ENCODE measurements around the gene TVP23A. TPM values are rescaled to one million over a fixed set of nuclear protein-coding genes. Genes with fewer than 3 reads are reported as not detected.
A peak's percentile ranks its signal among the peaks of the same experiment; 100 is the strongest.

Gene TVP23A
- not detected in 2 replicates for total RNA-seq

DNA sequence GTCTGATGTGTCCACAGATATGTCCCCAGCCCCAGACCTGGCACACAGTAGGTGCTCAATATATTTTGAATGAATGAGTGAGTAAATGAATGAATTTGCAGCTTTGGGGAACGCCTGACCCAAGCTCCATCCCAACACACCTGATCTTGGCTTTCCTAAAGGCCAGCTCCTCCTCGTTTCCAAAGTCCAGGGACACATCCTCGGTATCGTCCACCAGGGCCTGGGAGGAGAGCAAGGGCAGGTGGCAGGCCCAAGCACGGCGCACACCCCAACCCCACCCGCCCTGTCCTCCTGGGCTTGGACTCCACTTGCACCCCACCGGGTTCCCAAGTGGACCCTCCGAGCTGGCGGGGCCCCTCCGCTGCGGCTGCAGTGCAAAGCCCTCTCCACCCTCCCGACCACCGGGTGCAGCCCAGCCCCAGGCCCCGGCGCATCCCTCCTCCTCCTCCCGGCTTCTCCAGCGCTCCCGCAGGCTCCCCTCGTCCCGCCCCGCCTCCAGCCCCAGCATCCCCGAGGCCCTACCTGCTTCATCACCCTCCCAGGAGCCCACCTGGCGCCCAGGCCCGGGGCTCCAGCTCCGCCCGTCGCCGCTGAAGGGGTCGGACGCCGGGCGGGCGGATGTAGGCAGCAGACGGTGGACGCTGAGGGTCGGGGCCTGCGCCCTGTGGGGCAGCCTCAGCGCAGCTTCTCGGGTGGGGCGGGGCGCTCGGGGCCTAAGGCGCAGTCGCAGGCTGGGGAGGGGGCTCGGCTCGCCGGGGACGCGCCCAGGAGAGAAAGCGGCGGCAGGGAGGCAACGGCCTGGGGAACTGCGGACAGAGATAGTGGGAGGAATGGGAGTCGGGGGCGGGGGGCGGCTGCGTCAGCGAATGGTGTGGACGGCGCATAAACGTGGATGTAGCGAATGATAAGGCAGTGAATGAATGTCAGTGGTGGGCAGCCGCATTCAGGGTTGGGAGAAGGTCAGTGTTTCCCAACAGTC, at the start of gene TVP23A:
TSS of gene TVP23A (minus strand) at position 832 of the 979 bp plus-strand sequence. CDS start at position 531, 301 bp downstream.
- DNase-seq (ENCODE audit: low read depth in 2 of 2) = no peak

DNA sequence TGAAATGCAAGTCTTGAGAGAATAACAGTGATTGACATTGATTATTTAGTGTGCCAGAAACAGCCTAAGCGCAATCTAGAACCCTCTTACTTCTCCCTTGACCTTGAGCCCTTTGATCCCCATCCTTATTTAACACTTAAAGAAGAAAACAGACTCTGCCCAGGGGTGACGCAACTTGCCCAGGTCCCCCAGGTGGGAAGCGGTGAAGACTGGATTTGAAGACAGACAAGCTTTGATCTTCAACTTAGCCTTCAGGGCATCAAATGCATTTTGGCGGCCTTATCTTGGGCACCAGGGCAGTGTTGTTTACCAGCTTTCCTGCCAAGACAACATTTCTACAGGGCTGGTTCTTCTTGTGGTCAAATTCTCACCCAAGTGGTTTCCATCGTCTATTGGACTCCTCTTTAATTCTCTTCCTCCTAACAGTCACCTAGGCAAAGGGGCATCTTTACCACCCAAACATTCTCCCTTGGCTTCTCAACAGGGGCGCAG, 49.6 kb upstream of the TVP23A start:
- no peak for DNase-seq (ENCODE audit: low read depth in 2 of 2)

DNA sequence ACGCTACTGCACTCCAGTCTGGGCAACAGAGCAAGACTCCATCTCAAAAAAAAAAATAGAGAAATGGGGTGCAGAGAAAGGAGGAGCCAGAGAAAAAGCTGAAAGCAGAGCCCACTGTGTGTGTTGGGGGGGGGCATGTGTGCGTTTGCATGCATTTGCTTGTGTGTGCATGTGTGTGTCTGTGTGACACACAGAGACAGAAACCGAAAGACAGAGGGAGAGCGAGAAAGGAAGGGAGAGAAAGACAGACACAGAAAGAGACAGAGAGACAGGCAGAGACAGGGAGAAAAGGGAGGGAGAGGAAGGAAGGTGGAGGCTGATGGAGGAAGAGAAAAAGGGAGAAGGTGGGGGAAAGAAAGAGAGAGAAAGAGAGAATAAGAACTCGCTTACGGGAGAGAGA, 48.6 kb upstream of the TVP23A start:
- DNase-seq (ENCODE audit: low read depth in 2 of 2) = no peak

DNA sequence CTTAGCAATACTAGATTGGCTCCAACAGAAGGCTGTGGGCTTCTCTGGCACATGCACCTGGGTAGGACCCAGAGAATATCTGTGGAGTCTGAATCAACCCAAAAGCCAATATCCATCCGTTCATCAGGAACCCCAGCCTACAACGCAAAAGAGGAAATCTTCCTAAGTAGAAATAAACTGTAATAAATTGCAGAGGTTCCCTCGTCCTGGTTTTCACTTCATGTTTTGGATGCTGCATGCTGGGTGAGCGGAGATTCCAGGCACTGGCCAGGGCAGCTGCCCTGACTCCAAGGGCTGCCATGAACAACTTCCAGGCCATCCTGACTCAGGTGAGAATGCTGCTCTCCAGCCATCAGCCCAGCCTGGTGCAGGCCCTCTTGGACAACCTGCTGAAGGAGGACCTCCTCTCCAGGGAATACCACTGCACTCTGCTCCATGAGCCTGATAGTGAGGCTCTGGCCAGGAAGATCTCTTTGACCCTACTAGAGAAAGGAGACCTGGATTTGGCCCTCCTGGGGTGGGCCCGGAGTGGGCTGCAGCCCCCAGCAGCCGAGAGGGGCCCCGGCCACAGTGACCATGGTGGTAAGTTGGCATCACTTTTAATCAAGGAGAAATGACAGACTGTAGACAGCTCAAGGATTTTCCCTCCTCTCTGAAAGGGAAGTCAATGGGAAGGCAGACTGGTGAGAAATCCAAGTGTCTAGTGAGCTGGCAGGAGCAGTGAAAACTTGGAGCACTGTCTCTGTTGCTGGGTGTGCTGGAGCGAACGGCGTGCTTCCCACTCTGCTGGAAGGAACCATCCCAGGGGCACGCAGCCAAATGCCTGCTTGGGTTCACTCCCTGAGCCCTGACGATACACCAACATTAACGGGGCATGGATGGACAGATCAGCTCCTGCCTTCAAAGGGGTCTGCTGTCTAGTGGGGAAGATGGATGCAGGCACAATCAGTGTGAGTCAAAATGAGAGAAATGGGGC, 47.7 kb upstream of the TVP23A start:
- DNase-seq (ENCODE audit: low read depth in 2 of 2) = no peak

DNA sequence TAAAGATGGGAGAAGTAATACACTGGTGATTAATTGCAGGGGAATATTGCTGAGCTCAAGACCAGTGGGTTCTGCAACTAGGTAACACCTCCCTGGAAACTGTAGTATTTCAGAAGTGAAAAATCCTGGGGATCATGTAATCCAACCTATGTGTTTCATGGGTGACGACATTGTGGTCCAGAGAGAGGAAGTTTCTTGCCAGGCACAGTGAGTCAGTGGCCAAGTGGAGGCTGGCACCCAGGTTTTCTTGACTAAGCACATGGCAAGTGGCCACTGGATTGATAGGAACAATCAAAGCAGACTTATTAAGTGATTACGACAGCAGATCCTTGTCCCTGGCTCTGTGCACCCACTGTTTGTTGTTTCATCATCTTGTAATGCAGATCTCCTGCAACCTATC, 43.8 kb upstream of the TVP23A start:
- DNase-seq (ENCODE audit: low read depth in 2 of 2) = peak in 1 of 2 donors; percentile 6

DNA sequence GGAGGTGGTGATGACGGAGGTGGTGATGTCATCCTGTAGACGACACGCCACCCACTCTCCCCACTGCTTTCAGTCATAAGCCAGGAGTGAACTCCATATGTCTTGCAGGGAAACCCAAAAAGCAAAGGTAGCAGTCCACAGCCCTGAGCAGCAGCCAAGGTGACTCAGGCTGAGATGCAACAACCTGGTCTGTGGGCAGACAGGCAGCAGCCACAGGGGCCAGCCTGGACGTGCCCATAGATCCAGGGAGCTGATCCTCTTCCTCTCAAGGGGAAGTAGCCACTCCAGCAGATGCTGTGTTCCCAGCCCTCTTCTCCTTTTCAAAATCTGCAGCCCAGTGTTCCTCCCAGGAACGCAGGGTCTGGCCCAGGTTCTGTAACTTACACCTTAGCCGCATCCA, 41.1 kb upstream of the TVP23A start:
- no peak for DNase-seq (ENCODE audit: low read depth in 2 of 2)

DNA sequence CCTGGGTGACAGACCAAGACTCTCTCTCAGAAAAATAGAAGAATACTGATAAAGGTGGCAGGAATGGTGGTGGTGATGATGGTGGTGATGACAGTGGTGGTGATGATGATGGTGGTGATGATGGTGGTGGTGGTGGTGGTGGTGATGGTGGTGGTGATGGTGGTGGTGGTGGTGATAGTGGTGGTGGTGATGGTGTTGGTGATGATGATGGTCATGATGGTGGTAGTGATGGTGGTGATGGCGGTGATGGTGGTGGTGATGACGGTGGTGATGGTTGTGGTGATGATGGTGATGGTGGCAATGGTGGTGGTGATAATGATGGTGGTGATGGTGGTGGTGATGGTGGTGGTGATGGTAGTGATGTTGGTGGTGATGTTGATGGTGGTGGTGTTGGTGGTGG, 40.4 kb upstream of the TVP23A start:
- no peak for DNase-seq (ENCODE audit: low read depth in 2 of 2)

DNA sequence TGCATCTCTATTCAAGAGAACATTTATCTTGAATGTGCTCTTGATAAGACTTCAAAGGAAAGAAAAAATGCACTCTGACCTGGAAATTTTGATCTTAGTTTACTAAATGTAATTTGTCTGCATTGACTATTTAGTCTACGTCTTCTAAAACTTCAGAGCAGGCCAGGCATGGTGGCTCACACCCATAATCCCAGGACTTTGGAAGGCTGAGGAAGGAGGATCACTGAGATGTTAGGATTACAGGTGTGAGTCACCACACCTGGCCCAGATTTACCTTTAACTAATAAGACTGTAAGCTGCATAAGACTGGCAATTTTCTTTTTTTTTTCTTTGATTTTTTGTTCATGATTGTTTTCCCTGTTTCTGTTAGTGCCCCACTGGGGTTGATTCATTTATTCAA, 39.6 kb upstream of the TVP23A start:
- DNase-seq (ENCODE audit: low read depth in 2 of 2) = no peak

DNA sequence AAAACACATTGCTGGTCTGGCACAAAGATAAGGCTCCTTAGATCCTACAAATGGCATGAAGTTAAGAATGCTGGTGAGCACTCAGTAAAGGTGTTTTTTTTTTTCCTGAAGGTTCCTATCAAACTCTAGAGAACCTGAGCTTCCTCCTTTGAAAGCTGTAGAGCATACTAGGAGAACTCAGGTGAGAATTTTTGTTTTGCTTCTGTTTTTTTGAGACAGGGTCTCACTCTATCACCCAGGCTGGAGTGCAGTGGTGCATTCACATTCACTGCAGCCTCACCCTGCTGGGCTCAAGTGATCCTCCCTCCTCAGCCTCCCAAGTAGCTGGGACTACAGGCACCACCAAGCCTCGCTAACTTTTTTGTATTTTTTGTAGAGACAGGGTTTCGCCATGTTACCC, 37.4 kb upstream of the TVP23A start:
- no peak for DNase-seq (ENCODE audit: low read depth in 2 of 2)

DNA sequence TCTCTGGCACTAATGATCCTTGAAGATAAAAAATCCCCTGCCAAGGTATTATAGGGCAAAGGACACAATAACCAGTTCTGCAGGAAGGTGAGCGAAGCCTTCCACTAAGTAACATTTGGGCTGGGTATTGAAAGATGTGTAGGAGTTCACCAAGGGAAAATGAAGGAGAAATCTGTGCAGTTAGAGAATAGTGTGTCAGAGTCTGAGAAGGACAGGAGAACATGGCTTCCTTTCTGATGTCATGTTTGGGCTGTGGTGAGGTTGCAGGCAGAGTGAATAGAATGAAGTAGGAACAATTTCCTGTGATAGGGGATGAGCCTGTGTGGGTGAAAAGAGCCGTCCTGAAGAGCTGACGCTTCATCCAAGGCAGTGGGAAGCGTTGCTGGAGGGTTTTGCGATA, 34.4 kb upstream of the TVP23A start:
- peak in 1 of 2 donors; percentile 12 for DNase-seq (ENCODE audit: low read depth in 2 of 2)

DNA sequence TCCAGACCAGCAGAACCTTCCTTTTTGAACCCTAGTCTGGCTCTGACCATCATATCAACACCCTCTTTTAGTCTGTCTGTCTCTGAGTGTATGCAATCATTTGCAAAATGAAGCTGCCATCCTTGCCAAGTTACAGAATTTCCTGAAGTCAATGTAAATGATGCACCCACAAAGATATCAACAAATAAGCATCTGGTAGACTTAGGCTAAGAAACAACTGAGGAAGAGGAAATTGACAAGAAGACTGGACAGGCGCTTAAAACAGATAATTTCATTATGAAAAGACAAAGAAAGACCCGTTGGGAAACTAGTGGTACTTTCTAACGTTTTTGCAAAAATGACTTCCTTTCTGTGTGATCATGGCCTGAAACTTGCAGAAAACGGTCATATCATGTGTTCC, 33.7 kb upstream of the TVP23A start:
- no peak for DNase-seq (ENCODE audit: low read depth in 2 of 2)

DNA sequence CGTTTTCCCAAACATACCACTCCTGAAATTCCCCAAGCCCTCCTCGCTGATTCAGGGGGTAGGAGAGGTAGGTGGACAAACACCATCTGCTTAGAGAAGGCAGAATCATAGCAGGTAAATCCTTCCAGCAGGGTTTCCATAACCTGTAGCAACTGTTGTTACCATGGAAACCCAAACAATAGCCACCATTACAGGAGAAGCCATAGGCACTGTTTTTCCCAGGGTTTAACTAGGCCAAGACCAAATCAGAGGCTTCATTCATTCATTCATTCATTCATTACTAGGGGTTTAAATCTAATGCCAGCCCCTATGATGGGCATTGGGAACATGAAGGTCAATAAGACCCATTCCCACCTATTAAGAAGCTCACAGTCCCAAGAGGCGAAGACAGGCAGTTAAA, 32.9 kb upstream of the TVP23A start:
- DNase-seq (ENCODE audit: low read depth in 2 of 2) = peak in 1 of 2 donors; percentile 28

DNA sequence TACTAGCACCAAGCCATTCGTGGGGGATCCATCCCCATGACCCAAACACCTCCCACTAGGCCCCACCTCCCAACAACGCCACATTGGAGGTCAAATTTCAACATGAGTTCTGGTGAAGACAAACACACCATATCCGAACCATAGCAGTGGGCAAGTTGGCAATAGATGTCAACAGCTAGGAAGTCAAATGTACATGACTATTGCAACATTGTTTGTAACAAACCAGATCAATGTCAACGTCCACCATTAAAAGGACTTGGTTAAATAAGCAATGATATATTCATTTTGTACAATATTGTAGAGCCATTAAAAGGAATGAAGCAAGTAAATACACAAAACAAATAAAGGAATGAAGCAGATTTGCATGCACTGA, 31.9 kb upstream of the TVP23A start:
- DNase-seq (ENCODE audit: low read depth in 2 of 2) = no peak

DNA sequence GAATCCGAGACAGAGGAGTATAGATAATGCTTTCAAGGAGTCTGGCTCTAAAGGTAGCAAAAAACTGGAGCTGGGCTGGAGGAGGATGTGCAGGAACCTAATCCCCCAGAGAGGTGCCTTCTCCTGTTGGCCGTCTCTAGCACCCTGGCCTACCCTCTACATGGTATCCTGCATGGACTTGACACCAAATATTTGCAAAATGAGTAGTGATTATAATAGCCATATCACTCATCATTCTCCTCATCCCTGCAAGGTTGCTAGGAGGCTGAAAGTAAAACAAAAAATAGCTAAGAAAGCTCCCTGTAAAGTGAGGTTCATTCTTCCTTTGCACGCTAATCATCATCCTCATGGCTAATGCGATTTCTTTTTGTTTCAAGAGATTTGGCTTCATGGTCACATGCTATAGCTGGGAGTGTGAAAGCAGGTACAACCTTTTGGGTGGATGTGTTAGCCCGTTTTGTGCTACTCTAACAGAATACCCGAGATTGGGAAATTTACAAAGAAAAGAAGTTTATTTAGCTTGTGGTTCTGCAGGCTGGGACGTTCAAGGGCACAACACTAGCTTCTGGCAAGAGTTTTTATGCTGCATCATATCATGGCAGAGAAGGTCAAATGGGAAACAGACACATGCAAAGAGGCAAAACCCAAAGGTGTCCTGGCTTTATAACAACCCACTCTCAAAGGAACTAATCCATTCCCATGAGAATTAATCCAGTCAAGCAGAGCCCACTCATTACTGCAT, 31.3 kb upstream of the TVP23A start:
- DNase-seq (ENCODE audit: low read depth in 2 of 2) = no peak

DNA sequence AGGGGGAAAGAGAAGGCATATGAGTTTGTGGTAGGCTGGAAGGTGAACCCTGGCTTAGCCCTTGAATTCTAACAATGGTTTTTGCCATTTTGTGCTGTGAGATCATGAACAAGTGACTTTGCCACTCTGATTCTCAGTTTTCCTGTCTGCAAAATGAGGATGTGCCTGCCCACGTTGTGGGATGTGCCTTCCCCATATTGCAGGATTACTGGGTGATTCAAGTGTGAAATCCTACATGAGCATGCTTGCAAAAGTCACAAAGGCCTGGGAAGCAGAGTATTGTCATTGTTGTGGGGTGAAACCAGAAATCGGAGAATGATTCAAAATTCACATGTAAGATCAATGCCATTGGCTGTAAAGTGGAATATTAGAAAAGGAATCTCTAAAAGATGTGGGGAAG, 28.6 kb upstream of the TVP23A start:
- no peak for DNase-seq (ENCODE audit: low read depth in 2 of 2)

DNA sequence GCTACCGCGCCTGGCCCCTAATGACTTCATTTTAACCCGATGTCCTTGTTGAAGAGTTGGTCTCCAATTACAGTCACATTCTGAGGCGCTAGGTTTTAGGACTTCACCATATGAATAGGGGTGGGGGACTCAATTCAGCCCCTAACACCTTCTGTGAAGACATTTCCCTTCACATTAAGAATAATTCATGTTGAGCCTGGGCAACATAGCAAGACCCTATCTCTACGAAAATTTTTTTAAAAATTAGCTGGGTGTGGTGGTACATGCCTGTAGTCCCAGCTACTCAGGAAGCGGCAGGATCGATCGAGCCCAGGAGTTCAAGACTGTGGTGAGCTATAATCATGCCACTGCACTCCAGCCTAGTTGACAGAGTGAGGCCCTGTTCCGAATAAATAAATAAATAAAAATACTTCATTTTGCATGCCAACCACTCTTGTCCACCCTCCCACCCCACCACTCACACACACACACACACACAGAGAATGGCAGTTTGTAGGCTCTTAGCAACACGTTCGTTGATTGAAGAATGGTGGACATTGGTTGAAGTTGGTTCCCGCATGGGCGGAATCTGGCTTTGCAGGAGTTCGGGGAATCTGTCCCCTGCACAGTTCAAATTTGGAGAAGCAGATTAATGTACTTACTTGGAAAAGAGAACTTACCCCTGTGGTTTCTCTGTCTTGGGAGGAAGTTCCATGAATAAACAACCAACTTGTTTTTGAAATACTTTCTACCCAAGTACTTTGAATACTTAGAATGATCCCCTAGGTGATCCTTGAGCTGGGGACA, 27.8 kb upstream of the TVP23A start:
- DNase-seq (ENCODE audit: low read depth in 2 of 2) = no peak

DNA sequence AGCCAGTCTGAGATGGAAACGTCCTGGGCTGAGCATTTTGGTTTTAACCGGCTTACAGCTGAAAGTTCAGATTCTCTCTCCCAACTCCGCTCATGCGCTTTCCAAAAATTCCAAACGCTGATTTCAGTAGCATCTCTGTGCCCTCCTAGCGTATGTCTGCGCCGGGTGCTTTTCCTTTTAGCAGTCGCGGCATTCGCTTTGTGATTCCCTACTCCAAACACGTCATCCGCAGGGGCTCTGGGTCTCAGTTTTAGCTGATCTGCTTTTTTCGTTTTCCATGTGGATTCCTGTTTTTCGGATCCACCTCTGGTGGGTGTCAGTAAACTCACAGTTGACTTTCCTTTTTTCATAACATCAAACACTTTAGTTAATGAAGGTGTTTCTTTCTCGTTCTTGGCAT, 22.1 kb upstream of the TVP23A start:
- DNase-seq (ENCODE audit: low read depth in 2 of 2) = no peak

DNA sequence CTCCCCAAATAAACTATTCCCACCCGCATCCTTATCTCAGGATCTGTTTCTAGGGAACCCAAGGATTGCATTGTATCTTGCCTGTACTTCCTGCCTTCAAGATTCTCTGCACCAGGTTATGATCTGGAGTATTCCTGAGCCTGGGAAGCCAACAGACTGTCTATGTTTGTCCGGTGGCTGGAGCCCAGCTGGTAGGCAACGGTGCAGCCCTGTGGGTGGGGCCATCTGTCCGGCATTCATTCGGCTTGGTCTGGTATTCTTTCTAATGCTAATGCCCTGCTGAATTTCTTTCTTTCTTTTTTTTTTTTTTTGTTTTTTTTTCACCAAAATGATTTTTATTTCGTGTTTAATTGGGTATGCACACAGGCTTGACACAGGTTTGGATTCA, 20.7 kb upstream of the TVP23A start:
- DNase-seq (ENCODE audit: low read depth in 2 of 2) = no peak

DNA sequence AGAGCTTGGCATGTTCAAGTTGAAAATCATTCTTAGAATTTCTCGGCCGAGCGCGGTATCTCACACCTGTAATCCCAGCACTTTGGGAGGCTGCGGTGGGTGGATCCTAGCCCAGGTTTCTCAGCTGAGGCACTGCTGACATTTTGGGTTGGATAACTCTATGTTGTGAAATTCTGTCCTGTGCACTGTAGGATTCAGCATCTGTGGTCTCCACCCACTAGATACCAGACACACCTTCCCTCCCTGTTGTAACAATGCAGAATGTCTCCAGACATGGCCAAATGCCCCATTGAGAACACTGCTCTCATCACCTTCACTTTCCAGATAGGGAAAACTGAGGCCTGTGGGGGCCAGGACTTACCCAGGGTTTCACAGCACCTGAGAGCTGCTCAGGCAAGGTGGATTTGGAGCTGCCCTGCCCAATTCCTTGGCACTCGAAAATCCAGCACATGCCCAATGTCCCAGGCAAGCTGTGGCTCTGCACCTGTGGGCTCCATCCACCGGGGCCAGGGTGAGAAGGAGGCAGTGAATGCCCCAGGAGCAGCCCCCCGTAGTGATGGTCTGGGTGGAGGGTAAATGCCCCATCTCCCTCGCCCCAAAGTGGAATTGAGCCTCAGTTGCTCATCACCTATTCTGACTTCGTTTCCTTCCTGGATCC, 20.2 kb upstream of the TVP23A start:
- no peak for DNase-seq (ENCODE audit: low read depth in 2 of 2)
